NCI-H2171 (cell line): ENCODE results near the gene AUH.

ENCODE experiments used
- DNase-seq: peaks from one replicate; lab custom pipeline; 2025; lab: John Stamatoyannopoulos, UW

Gene AUH

GRCh38 chr9:91188719-91189590 lies 172.8 kb downstream of the AUH start:
- no peak for DNase-seq

GRCh38 chr9:91187965-91188344 lies 173.8 kb downstream of the AUH start:
- DNase-seq: no peak

- DNase-seq: no peak
Observed at GRCh38 chr9:91187311-91187964, 174.3 kb downstream of the AUH start.

GRCh38 chr9:91186632-91187108 lies 175.0 kb downstream of the AUH start:
- DNase-seq: no peak

GRCh38 chr9:91185193-91185886 lies 176.4 kb downstream of the AUH start:
- no peak for DNase-seq

GRCh38 chr9:91182429-91183225 lies 179.1 kb downstream of the AUH start:
- DNase-seq: no peak

- DNase-seq: no peak
Observed at GRCh38 chr9:91181541-91181940, 180.2 kb downstream of the AUH start.

GRCh38 chr9:91180930-91181268 lies 180.8 kb downstream of the AUH start:
- DNase-seq: no peak

- DNase-seq: no peak
Observed at GRCh38 chr9:91180240-91180929, 181.3 kb downstream of the AUH start.

- DNase-seq: no peak
Observed at GRCh38 chr9:91179237-91180138, 182.2 kb downstream of the AUH start.

GRCh38 chr9:91178281-91179236 lies 183.2 kb downstream of the AUH start:
- DNase-seq: no peak

GRCh38 chr9:91177661-91178280 lies 183.9 kb downstream of the AUH start:
- DNase-seq: no peak

- DNase-seq: no peak
Observed at GRCh38 chr9:91177081-91177480, 184.6 kb downstream of the AUH start.

GRCh38 chr9:91176426-91176825 lies 185.3 kb downstream of the AUH start:
- DNase-seq: no peak

GRCh38 chr9:91174772-91175171 lies 186.9 kb downstream of the AUH start:
- no peak for DNase-seq

GRCh38 chr9:91172329-91172728 lies 189.4 kb downstream of the AUH start:
- no peak for DNase-seq

- no peak for DNase-seq
Observed at GRCh38 chr9:91170951-91171350, 190.8 kb downstream of the AUH start.

- no peak for DNase-seq
Observed at GRCh38 chr9:91166796-91167366, 194.8 kb downstream of the AUH start.
